Activated B cell treated with CpG ODN at 0.5 μM for 24 hours (primary cell): ENCODE data around the gene NOXO1. TPM values are rescaled to one million over a fixed set of nuclear protein-coding genes. Genes with fewer than 3 reads are reported as not detected.

ENCODE experiments used
- ATAC-seq: fragments of 200-7000 bp; cut with Tn5 transposase; one replicate; pipeline ENCODE4 v1.10.0; 2021; ENCODE audit warnings: low read depth, mild to moderate bottlenecking, moderate library complexity
- CTCF ChIA-PET: fragments of 350-600 bp; sonication (Branson Sonifier 250); formaldehyde crosslinking; loops from one replicate; lab custom pipeline; 2021; ENCODE audit warnings: antibody characterized with exemption; lab: Charles Lee
- POLR2A ChIA-PET: fragments of 350-600 bp; sonication (Branson Sonifier 250); formaldehyde crosslinking; loops from one replicate; lab custom pipeline; 2021; ENCODE audit warnings: antibody characterized with exemption; lab: Charles Lee
- DNase-seq: peaks from one replicate; pipeline ENCODE4 v3.0.0; 2022
- H3K27ac Mint-ChIP-seq: one replicate; pipeline ENCODE4 v1.8.0; 2020; ENCODE audit warnings: mixed read lengths
- H3K27me3 Mint-ChIP-seq: one replicate; pipeline ENCODE4 v1.8.0; 2021; ENCODE audit warnings: mixed read lengths
- H3K36me3 Mint-ChIP-seq: one replicate; pipeline ENCODE4 v1.8.0; 2021; ENCODE audit warnings: low read depth, mixed read lengths
- H3K4me1 Mint-ChIP-seq: one replicate; pipeline ENCODE4 v1.8.0; 2021; ENCODE audit warnings: mixed read lengths
- H3K4me3 Mint-ChIP-seq: one replicate; pipeline ENCODE4 v1.8.0; 2020; ENCODE audit warnings: mild to moderate bottlenecking, mixed read lengths
- H3K9me3 Mint-ChIP-seq: one replicate; pipeline ENCODE4 v1.8.0; 2020; ENCODE audit warnings: mixed read lengths
- CTCF ChIP-seq: fragments of 200-600 bp; IDR thresholded peaks from one replicate; pipeline ENCODE4 v1.8.0; 2022; ENCODE audit warnings: antibody characterized with exemption, mild to moderate bottlenecking
- intact Hi-C: fragments of 100-400 bp; cut with micrococcal nuclease; formaldehyde crosslinking; loops from one replicate; pipeline ENCODE4 v1.15.1; 2024
- total RNA-seq: library from RNA; stranded (reverse); gene quantifications from 2 replicates; pipeline ENCODE4 v1.2.3, GENCODE V29; 2022

The NOXO1 gene
- total RNA-seq, 1 donor from 2014 or later = 0.73 TPM

DNA sequence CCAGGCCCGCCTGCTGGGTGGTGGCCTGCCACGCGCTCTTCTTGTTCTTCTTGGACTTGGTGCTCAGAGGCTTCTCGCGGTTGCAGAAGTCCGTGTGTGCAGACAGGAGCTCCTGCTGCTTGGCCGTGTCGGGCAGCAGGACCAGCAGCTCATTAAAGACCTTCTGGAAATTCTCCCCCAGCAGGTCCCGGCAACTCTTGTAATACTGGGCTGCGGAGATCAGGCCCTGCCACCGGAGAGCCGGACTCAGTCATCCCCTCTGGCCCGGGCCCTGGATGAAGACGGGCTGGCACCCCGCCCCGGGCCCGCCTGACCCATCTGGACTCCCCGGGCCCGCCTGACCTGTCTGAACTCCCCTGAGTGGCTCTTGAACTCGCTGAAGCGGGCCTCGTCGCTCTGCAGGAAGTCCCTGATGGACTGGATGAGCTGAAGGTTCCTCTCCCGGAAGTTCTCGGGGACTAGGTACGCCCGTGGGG lies 17.1 kb upstream of the NOXO1 start:
- ATAC-seq = no peak
- CTCF ChIA-PET = no interaction called here
- POLR2A ChIA-PET = no interaction called here
- Mint-ChIP-seq H3K27ac (no peak overlapping the region), H3K9me3 (no peaks in the 10 kb centered on the region), H3K4me3 (no peak overlapping the region), H3K27me3 (no peaks in the 10 kb centered on the region), H3K4me1 (peaks cover 8% of the 10 kb centered on the region), H3K36me3 (peaks cover 47% of the 10 kb centered on the region)
- no peak for DNase-seq
- intact Hi-C loops = no loop called here
- no peak for TF ChIP-seq CTCF

GRCh38 chr16:1997494-1998359 lies 16.5 kb upstream of the NOXO1 start:
- Mint-ChIP-seq H3K4me3 (no peak overlapping the region), H3K4me1 (peaks cover 11% of the 10 kb centered on the region), H3K36me3 (peaks cover 47% of the 10 kb centered on the region), H3K9me3 (no peaks in the 10 kb centered on the region), H3K27me3 (no peaks in the 10 kb centered on the region), H3K27ac (no peak overlapping the region)
- DNase-seq = no peak
- ATAC-seq = no peak
- CTCF ChIA-PET = no interaction called here
- TF ChIP-seq CTCF = no peak
- POLR2A ChIA-PET = interaction anchor here (21.9 kb wide), 1 partner anchor 35 kb away, joined by 351 read pairs; the partner anchor contains the start of genes NDUFB10, RNF151 and RPS2
- intact Hi-C loops = no loop called here

DNA sequence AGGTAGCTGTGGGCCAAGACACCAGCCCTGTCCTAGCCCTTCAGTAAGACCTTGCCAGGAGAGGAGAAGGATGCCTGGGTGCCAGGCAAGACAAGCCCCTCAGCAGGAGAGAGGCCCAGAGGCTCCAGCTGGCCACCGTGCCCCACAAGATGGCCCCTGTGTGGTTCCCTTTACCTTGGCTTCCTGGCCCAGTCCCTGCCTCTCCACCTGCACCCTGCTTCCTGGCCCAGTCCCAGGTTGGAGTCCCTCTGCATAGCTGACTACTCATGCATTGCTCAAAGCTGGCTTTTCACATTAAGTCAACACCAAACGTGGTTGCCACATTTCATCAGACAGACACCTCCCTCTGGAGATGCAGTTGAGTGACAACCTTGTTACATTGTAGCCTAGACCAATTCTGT lies 12.5 kb upstream of the NOXO1 start:
- POLR2A ChIA-PET = interaction anchor here (0.8 to 21.9 kb wide), 6 partner anchors 10 to 162 kb away, joined by 3 to 351 read pairs (median 12); partner anchors contain the start of genes GFER, NDUFB10, NTHL1 and RNF151

DNA sequence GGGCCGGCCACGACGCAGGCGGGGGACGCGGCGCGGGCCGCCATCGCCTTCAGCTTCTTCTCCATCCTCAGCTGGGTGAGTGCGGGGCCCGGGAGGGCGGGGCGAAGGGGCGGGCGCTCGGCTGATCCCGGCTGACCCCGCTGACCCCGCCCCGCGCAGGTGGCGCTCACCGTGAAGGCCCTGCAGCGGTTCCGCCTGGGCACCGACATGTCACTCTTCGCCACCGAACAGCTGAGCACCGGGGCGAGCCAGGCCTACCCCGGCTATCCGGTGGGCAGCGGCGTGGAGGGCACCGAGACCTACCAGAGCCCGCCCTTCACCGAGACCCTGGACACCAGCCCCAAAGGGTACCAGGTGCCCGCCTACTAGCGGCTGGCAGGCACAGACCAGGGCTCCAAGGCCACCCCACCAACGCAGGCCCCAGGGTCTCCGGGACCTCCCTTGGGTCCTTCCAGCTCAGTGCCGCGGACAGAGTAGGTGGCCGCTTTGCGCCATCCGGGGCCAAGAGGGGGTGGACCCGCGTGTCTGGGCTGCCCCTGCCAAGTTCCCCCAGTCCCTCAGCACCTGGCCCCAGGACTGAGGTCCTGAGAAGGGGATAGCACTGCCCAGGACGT lies 11.5 kb upstream of the NOXO1 start:
- H3K27ac Mint-ChIP-seq = no peak overlapping the region
- ChIA-PET CTCF (interaction anchor here (1.3 to 1.7 kb wide), 2 partner anchors 11 to 28 kb away, joined by 3 to 7 read pairs; partner anchors contain the start of gene RPS2), POLR2A (interaction anchor here (0.5 to 21.9 kb wide), 19 partner anchors 8 to 1471 kb away, joined by 3 to 351 read pairs (median 10); partner anchors contain the start of genes FAHD1, FLYWCH2, GFER and MAPK8IP3)
- DNase-seq = no peak
- peaks cover 29% of the 10 kb centered on the region for H3K4me1 Mint-ChIP-seq
- peaks cover 13% of the 10 kb centered on the region for H3K36me3 Mint-ChIP-seq
- no peaks in the 10 kb centered on the region for H3K27me3 Mint-ChIP-seq
- no peak for TF ChIP-seq CTCF
- H3K4me3 Mint-ChIP-seq = no peak overlapping the region
- intact Hi-C loops = loop anchor here (1.0 to 5.0 kb wide), 7 partner anchors 9 to 381 kb away; partner anchors contain the start of genes CRAMP1, GFER, IFT140 and MSRB1
- no peaks in the 10 kb centered on the region for H3K9me3 Mint-ChIP-seq
- ATAC-seq = no peak

More for the DNA sequence above, 12.5 kb upstream of the NOXO1 start:
- DNase-seq = no peak
- peaks cover 26% of the 10 kb centered on the region for H3K4me1 Mint-ChIP-seq
- H3K36me3 Mint-ChIP-seq = peaks cover 22% of the 10 kb centered on the region
- H3K27me3 Mint-ChIP-seq = no peaks in the 10 kb centered on the region
- H3K9me3 Mint-ChIP-seq = no peaks in the 10 kb centered on the region
- peak overlapping the region; percentile 70 for H3K27ac Mint-ChIP-seq
- CTCF ChIA-PET = interaction anchor here (1.7 kb wide), 1 partner anchor 10 kb away, joined by 7 read pairs; no protein-coding TSS in a partner anchor
- intact Hi-C loops = loop anchor here (5.0 kb wide), 1 partner anchor 381 kb away; the partner anchor contains the start of genes CRAMP1 and IFT140
- no peak for TF ChIP-seq CTCF
- no peak overlapping the region for H3K4me3 Mint-ChIP-seq
- ATAC-seq = no peak
